ENCODE results near the gene TBC1D13. TPM values are rescaled to one million over a fixed set of nuclear protein-coding genes. Genes with fewer than 3 reads are reported as not detected.
"Not testable (repeated sequence)": the region's sequence is repeated elsewhere in the genome, so short reads cannot be mapped to it uniquely, and the experiment has no call there.

Gene TBC1D13
- polyA plus RNA-seq, 10 donors = 32.7 to 49.4 (median 38.8) TPM

GRCh38 chr9:128781187-128782070 is 5.6 kb upstream of the TBC1D13 start:
- no peak for DNase-seq

DNA sequence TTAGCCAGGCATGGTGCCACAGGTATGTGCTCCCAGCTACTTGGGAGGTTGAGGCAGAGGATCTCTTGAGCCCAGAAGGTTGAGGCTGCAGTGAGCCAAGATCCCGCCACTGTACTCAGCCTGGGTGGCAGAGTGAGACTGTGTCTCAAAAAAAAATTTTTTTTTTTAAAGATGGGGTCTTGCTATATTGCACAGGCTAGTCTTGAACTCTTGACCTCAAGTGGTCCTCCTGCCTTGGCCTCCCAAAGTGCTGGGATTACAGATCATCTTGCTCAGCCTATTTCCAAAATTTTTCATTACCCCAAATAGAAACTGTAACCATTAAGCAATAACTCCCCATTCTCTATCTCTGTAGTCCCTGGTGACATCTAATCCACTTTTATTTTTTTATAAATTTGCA is 4.4 kb upstream of the TBC1D13 start:
- no peak for DNase-seq

- no peak for DNase-seq
Observed at GRCh38 chr9:128785427-128785826, 1.6 kb upstream of the TBC1D13 start.

DNA sequence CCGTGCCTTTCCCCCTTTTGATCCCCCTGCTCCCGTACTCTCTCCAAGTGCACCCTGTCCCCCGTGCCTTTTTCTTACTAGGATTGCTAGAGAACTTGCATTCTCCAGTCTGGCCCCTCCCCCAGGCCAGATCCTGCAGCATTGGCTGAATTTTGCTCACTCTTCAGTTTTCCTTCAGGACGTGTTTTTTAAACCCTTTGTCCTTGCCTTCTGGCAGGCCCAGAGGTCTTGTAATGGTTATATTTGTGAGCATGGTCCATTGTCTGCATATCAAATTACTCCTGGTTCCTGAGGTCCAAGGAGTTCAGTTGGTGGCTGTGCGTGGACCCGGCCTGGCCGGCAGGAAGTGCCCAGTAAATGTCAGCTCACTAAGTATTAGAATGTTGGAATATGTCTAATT is 606 bp downstream of the TBC1D13 start:
- DNase-seq = peak in 2 of 3 donors; percentile 21 to 58

DNA sequence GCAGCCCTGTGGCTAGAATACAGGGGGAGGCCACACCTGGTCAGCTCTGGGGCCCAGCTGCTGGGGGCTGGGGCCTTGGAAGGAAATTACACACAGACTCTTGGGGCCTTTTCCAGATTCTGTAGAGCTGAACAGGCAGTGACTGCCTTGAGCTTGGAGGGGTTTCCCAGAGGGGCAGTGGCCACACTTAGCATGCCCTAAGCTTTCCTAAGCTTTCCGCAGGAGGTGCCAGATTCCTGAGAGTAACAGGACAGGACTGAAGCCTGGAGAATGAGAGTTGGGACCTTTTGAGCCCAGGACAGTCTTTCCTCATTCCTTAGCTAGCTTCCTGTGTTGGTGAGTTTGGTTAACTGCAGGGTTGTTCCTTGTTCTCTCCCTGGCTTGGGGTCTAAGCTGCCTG is 1.4 kb downstream of the TBC1D13 start:
- no peak for DNase-seq

DNA sequence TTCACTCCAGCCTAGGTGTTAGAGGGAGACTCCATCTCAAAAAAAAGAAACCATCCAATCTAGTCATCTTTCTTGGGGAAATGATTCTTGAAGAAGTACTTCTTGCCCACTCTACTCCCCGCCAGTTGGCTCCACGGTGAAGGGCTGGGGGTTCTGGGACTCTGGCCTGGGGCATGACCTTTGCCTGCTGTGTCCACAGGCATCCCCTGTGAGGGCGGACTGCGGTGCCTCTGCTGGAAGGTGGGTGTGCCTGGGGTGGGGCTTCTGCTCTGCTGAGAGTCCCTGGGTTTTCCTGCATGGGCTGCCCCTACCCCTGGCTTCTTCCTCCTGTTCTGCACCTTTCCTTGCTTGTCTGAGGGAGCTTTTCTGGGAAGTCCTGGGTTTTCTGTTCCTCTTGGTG is 3.5 kb downstream of the TBC1D13 start:
- DNase-seq = no peak

GRCh38 chr9:128792134-128792533 is 5.1 kb downstream of the TBC1D13 start:
- DNase-seq = no peak

DNA sequence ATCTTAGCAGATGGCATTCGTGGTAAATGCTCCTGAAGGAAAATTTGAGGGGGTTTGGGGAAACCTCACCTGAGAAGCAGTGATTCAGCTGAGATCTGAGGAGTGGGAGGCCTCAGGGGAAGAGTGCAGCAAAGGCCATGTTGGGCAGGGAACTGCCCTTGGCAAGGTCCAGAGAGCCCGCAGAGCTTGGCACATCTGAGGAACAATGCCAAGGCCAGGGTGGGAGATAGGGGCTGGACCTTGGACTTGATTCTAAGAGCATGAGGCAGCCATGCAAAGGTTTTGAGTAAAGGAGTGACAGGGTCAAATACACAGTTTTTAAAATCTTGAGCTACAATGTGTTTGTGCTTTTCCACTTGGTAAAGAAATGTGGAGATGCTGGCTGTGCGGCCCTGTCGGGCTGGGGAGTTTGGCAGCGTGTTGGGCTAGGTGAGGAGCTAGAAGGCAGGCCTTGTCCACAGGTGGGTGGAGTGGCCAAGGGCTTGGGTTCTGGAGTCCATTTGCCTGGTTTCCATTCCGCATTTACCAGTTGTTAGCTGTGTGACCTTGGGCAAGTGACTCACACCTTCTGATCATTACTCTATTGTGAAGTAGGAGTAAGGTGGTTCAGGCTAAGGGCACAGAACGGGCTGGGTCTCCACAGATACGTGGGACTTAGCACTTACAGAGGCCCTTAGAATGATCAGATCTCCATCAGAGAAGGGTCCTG is 6.1 kb downstream of the TBC1D13 start:
- no peak for DNase-seq

GRCh38 chr9:128794961-128795360 is 7.9 kb downstream of the TBC1D13 start:
- not testable (repeated sequence) for DNase-seq

GRCh38 chr9:128798896-128799295 is 11.8 kb downstream of the TBC1D13 start:
- DNase-seq = no peak

DNA sequence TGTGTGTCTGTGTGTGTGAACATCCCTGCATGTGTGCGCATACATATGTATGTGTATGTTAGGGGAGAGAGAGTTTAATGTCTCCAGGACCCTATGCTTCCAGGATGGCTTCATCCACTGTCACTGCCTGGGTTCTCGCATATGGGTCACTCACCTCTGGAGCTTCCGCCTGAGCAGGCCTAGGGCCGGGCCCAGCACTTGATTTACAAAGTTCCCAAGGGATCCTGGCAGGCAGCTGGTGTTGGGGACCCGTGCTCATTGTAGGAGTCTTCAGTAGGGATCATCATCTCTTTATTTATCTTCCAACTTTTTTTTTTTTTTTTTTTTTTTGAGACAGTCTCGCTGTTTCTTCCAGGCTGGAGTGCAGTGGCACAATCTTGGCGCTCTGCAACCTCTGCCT is 13.0 kb downstream of the TBC1D13 start:
- DNase-seq = no peak

DNA sequence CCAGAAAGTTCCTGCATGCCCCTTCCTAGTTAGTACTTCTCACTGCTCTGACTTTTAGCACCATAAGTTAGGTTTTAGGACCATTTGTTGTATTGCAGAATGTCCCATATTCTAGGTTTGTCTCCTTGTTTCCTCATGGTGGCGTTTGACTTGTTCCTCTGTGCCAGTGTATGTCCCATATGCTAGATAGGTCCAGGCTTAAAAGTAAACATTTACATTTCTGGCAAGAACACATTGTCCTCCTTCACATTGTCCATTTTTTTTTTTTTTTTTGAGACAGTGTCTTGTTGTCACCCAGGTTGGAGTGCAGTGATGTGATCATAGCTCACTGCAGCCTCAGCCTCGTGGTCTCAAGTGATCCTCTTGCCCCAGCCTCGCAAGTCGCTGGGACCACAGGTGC is 15.4 kb downstream of the TBC1D13 start:
- DNase-seq = no peak

DNA sequence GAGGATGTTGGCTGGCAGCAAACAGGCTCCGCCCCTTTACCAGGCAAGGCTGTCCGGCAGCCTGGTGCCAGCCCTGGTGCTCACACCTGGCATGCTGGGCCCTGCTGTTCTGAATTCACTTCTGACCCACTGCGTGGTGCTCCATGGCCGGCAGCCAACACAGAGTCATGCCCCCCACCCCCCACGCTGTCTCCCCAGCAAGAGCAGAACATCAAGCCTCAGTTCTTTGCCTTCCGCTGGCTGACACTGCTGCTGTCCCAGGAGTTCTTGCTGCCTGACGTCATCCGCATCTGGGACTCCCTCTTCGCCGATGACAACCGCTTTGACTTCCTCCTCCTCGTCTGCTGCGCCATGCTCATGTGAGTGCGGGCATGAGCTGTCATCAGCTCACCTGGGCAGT is 18.6 kb downstream of the TBC1D13 start:
- no peak for DNase-seq

- DNase-seq = no peak
Observed at GRCh38 chr9:128807827-128808226, 20.8 kb downstream of the TBC1D13 start.

- DNase-seq = no peak
Observed at GRCh38 chr9:128808543-128808942, 21.5 kb downstream of the TBC1D13 start.

DNA sequence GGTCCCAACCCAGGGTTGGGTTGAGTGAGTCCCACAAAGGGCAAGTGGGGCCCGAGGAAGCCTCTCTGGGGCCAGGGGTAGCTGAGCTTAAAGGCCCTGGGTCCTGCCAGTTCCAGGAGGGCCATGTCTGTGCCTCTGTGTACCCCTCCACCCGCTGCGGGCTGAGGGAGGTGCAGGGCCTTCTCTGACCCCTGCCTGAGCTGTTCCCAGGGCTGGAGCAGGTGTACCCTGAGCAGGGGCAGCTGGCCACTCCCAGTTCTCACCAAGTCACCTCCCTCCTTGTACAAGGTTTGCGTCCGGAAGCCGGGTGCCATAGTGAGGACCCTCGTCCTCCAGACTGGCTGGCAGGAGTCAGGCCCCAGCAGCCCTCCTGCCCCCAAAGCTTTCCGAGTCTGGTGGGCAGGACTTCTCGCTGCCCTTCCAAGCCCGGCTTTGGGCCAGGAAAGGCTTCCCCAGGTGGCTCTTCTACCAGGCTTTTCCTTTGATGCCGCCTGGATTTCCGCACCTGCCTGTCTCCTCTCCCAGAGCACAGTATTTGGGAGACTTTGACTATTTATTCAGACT is 22.1 kb downstream of the TBC1D13 start:
- DNase-seq = no peak

- DNase-seq = no peak
Observed at GRCh38 chr9:128809831-128810230, 22.8 kb downstream of the TBC1D13 start.

DNA sequence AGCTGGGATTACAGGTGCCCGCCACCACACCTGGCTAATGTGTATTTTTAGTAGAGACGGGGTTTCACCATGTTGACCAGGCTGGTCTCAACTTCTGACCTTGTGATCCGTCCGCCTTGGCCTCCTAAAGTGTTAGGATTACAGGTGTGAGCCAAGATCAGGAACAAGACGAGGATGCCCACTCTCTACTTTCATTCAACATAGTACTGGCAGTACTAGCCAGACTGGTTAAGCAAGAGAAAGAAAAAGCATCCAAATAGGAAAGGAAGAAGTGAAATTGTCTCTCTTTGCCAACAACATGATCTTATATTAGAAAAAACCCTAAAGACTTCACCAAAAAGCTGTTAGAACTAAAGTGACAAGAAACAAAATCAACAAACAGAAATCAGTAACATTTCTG is 23.8 kb downstream of the TBC1D13 start:
- no peak for DNase-seq

DNA sequence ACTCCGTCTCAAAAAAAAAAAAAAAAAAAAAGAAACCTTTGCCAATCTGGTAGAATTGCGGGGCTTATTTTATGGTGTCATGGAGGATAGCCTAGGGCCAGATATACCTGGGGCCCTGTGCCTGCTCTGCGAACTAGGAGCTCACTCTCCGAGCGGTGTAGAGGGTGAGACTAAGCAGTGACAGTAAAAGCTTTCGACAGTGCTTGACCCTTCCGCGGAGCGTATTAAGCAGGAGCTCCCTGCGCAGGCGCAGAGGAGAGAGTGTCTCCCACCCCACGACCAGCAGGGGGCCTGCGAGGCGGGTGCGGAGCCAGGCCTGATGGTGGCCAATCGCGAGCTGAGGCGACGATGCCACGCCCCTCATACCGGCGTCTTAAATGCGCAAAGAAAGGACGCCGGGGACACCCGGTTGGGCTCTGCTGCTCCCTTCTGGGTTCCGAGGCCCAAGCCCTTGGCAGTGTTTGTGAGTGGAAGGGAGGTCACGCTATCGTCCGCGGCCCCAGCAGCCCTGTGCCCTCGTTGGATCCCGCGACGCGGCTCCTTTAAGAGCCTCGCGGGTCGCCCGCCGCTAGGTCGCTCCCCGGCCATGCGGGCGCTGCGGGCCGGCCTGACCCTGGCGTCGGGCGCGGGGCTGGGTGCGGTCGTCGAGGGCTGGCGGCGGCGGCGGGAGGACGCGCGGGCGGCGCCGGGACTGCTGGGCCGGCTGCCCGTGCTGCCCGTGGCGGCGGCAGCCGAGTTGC is 31.2 kb downstream of the TBC1D13 start, which contains the start of gene ENDOG:
Gene ENDOG (plus strand): TSS at position 402 of the 740 bp plus-strand sequence. CDS start 185 bp downstream, at position 587.
- DNase-seq = peak; percentile 97 to 99 (median 99)

- peak in 2 of 3 donors; percentile 41 to 65 for DNase-seq
Observed at GRCh38 chr9:128818839-128819715, 32.0 kb downstream of the TBC1D13 start.
